Ishikawa (cell line): ENCODE results near the gene CLEC4M.

Experiments
- CEBPB ChIP-seq: IDR thresholded peaks from 2 replicates; pipeline ENCODE4 v1.6.1; 2012
- CREB1 ChIP-seq: IDR thresholded peaks from 2 replicates; pipeline ENCODE4 v1.6.1; 2012; ENCODE audit warnings: low read depth
- EGR1 ChIP-seq: IDR thresholded peaks from 2 replicates; pipeline ENCODE4 v1.6.1; 2012
- EP300 ChIP-seq: IDR thresholded peaks from 2 replicates; pipeline ENCODE4 v1.6.1; 2012; ENCODE audit warnings: borderline replicate concordance
- FOXM1 ChIP-seq: IDR thresholded peaks from 2 replicates; pipeline ENCODE4 v1.6.1; 2012; ENCODE audit warnings: low read depth, borderline replicate concordance
- MAX ChIP-seq: IDR thresholded peaks from 2 replicates; pipeline ENCODE4 v1.6.1; 2012
- NFIC ChIP-seq: IDR thresholded peaks from 2 replicates; pipeline ENCODE4 v1.6.1; 2012
- RAD21 ChIP-seq: IDR thresholded peaks from 2 replicates; pipeline ENCODE4 v1.6.1; 2012; ENCODE audit warnings: low read depth
- REST ChIP-seq: IDR thresholded peaks from 2 replicates; pipeline ENCODE4 v1.6.1; 2012; ENCODE audit warnings: low read depth, mild to moderate bottlenecking
- TAF1 ChIP-seq: IDR thresholded peaks from 2 replicates; pipeline ENCODE4 v1.6.1; 2012; ENCODE audit warnings: low read depth, mild to moderate bottlenecking
- TCF12 ChIP-seq: IDR thresholded peaks from 2 replicates; pipeline ENCODE4 v1.6.1; 2012; ENCODE audit warnings: low read depth
- TEAD4 ChIP-seq: IDR thresholded peaks from 2 replicates; pipeline ENCODE4 v1.6.1; 2012
- USF1 ChIP-seq: IDR thresholded peaks from 2 replicates; pipeline ENCODE4 v1.6.1; 2012
- YY1 ChIP-seq: IDR thresholded peaks from 2 replicates; pipeline ENCODE4 v1.6.1; 2012; ENCODE audit warnings: low read depth
- ZBTB7A ChIP-seq: IDR thresholded peaks from 2 replicates; pipeline ENCODE4 v1.6.1; 2012; ENCODE audit warnings: low read depth

Gene CLEC4M

GRCh38 chr19:7762719-7763293 is at the start of gene CLEC4M:
TSS of gene CLEC4M (plus strand) at chr19:7763243. CDS start at chr19:7763267, 24 bp downstream.
- TF ChIP-seq EGR1: no peak
- TF ChIP-seq TAF1: no peak
- no peak for TF ChIP-seq NFIC
- no peak for TF ChIP-seq ZBTB7A
- TF ChIP-seq MAX: no peak
- no peak for TF ChIP-seq REST
- no peak for TF ChIP-seq EP300
- no peak for TF ChIP-seq YY1
- no peak for TF ChIP-seq TEAD4
- TF ChIP-seq USF1: no peak
- TF ChIP-seq TCF12: no peak
- TF ChIP-seq FOXM1: no peak
- TF ChIP-seq CREB1: no peak
- no peak for TF ChIP-seq CEBPB
- TF ChIP-seq RAD21: no peak

- no peak for TF ChIP-seq NFIC
- TF ChIP-seq FOXM1: no peak
- no peak for TF ChIP-seq TAF1
- no peak for TF ChIP-seq CREB1
- no peak for TF ChIP-seq EP300
- no peak for TF ChIP-seq TEAD4
- TF ChIP-seq ZBTB7A: no peak
- TF ChIP-seq REST: no peak
- TF ChIP-seq CEBPB: no peak
- no peak for TF ChIP-seq MAX
Measured at GRCh38 chr19:7715671-7716070, 47.4 kb upstream of the CLEC4M start.

- no peak for TF ChIP-seq USF1
- no peak for TF ChIP-seq CREB1
- TF ChIP-seq CEBPB: no peak
Measured at GRCh38 chr19:7716762-7717161, 46.3 kb upstream of the CLEC4M start.

GRCh38 chr19:7718668-7719067 is 44.4 kb upstream of the CLEC4M start:
- TF ChIP-seq EP300 (no peak), FOXM1 (no peak), CEBPB (no peak), RAD21 (no peak), YY1 (no peak), ZBTB7A (no peak), USF1 (no peak), TAF1 (no peak), TEAD4 (no peak), CREB1 (no peak), EGR1 (no peak), NFIC (no peak), TCF12 (no peak), REST (no peak), MAX (no peak)
